Measurements from ENCODE around the gene TRIO.

The TRIO gene

DNA sequence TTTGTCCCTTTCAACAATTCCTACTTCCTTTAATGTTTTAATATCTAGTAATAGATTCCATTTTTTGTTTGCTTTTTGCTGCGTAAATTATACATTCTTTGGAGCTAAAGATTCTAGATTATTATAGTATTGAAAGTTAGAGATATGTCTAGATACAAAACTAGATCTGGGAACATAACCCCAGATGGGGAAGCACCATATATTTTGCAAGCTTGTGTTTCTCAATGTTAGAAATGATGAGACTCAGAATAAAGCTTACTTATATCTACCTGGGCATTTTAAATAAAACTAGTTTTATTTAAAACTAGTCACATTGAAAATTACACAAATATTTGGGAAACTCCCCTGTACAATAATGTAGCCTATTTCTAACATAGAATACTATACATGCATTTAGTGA lies 32.2 kb downstream of the TRIO start:
- no peaks in the 10 kb centered on the region for H3K27me3 ChIP-seq (ENCODE audit: control insufficient read depth in 3 of 3, insufficient read depth in 3 of 3, low read depth in 1 of 3, low read length in 3 of 3)
- H2AK5ac ChIP-seq (ENCODE audit: low read depth, low read length): no peak overlapping the region
- peaks cover 28 to 34% of the 10 kb centered on the region in 2 donors for H3K4me1 ChIP-seq (ENCODE audit: control insufficient read depth in 2 of 2, insufficient read depth in 1 of 2, low read depth in 1 of 2, low read length in 2 of 2)
- no peak overlapping the region for H3K27ac ChIP-seq (replicated peaks; ENCODE audit: low read length)
- no CpG with 5 or more reads among the region's 1 CpG for WGBS, 2 donors (ENCODE audit: extremely low coverage in 2 of 2, insufficient read length in 2 of 2, insufficient replicate concordance in 1 of 2)
- no peak overlapping the region for H3K18ac ChIP-seq (ENCODE audit: low read length)
- H2AFZ ChIP-seq (ENCODE audit: low read length): no peak overlapping the region
- no peak overlapping the region for H3K4me2 ChIP-seq (ENCODE audit: insufficient read depth, low read length, poor library complexity, severe bottlenecking)
- H3K14ac ChIP-seq (ENCODE audit: low read length): no peak overlapping the region
- DNase-seq (ENCODE audit: low spot score): no peak
- no peak overlapping the region for H3K23ac ChIP-seq (ENCODE audit: low read depth, low read length, poor library complexity)
- H2BK120ac ChIP-seq (ENCODE audit: low read depth, low read length): no peak overlapping the region
- no peak overlapping the region for H3K4me3 ChIP-seq (ENCODE audit: low read length in 2 of 2)
- no peaks in the 10 kb centered on the region for H3K9me3 ChIP-seq (replicated peaks in 1 of 2; ENCODE audit: control insufficient read depth in 2 of 2, insufficient read depth in 1 of 2, low read depth in 1 of 2, low read length in 2 of 2)
- no peak overlapping the region for H2BK15ac ChIP-seq (ENCODE audit: low read length)
- H3K9ac ChIP-seq (ENCODE audit: low read depth, low read length, poor library complexity): no peak overlapping the region
- H4K91ac ChIP-seq (ENCODE audit: low read depth, low read length, poor library complexity): no peak overlapping the region
- H2BK5ac ChIP-seq (ENCODE audit: low read length): no peak overlapping the region
- no peak overlapping the region for H2BK12ac ChIP-seq (ENCODE audit: low read length)
- no peak overlapping the region for H3K4ac ChIP-seq (ENCODE audit: low read length)
- H3K79me1 ChIP-seq (ENCODE audit: low read depth, low read length): no peaks in the 10 kb centered on the region
- H3K36me3 ChIP-seq (replicated peaks in 1 of 2; ENCODE audit: control insufficient read depth in 2 of 2, insufficient read depth in 2 of 2, low read length in 2 of 2): no peaks in the 10 kb centered on the region
- no peak overlapping the region for H4K8ac ChIP-seq (ENCODE audit: low read depth, low read length)

GRCh38 chr5:14176888-14177287 lies 33.7 kb downstream of the TRIO start:
- no peaks in the 10 kb centered on the region for H3K36me3 ChIP-seq (replicated peaks in 1 of 2; ENCODE audit: control insufficient read depth in 2 of 2, insufficient read depth in 2 of 2, low read length in 2 of 2)
- no peak for DNase-seq (ENCODE audit: low spot score)
- H4K91ac ChIP-seq (ENCODE audit: low read depth, low read length, poor library complexity): no peak overlapping the region
- H2AFZ ChIP-seq (ENCODE audit: low read length): no peak overlapping the region
- no peak overlapping the region for H2AK5ac ChIP-seq (ENCODE audit: low read depth, low read length)
- H2BK15ac ChIP-seq (ENCODE audit: low read length): no peak overlapping the region
- no peak overlapping the region for H3K4ac ChIP-seq (ENCODE audit: low read length)
- no peak overlapping the region for H2BK12ac ChIP-seq (ENCODE audit: low read length)
- H3K4me3 ChIP-seq (ENCODE audit: low read length in 2 of 2): no peak overlapping the region
- H2BK120ac ChIP-seq (ENCODE audit: low read depth, low read length): no peak overlapping the region
- no peaks in the 10 kb centered on the region for H3K27me3 ChIP-seq (ENCODE audit: control insufficient read depth in 3 of 3, insufficient read depth in 3 of 3, low read depth in 1 of 3, low read length in 3 of 3)
- H3K27ac ChIP-seq (replicated peaks; ENCODE audit: low read length): no peak overlapping the region
- H3K79me1 ChIP-seq (ENCODE audit: low read depth, low read length): peaks cover 2% of the 10 kb centered on the region
- no peak overlapping the region for H3K4me2 ChIP-seq (ENCODE audit: insufficient read depth, low read length, poor library complexity, severe bottlenecking)
- no peak overlapping the region for H3K9ac ChIP-seq (ENCODE audit: low read depth, low read length, poor library complexity)
- no peak overlapping the region for H2BK5ac ChIP-seq (ENCODE audit: low read length)
- no peak overlapping the region for H3K18ac ChIP-seq (ENCODE audit: low read length)
- H3K4me1 ChIP-seq (ENCODE audit: control insufficient read depth in 2 of 2, insufficient read depth in 1 of 2, low read depth in 1 of 2, low read length in 2 of 2): peaks cover 28 to 30% of the 10 kb centered on the region in 2 donors
- no peak overlapping the region for H3K23ac ChIP-seq (ENCODE audit: low read depth, low read length, poor library complexity)
- H4K8ac ChIP-seq (ENCODE audit: low read depth, low read length): no peak overlapping the region
- no peaks in the 10 kb centered on the region for H3K9me3 ChIP-seq (replicated peaks in 1 of 2; ENCODE audit: control insufficient read depth in 2 of 2, insufficient read depth in 1 of 2, low read depth in 1 of 2, low read length in 2 of 2)
- no CpG with 5 or more reads among the region's 2 CpGs for WGBS, 2 donors (ENCODE audit: extremely low coverage in 2 of 2, insufficient read length in 2 of 2, insufficient replicate concordance in 1 of 2)
- H3K14ac ChIP-seq (ENCODE audit: low read length): no peak overlapping the region

DNA sequence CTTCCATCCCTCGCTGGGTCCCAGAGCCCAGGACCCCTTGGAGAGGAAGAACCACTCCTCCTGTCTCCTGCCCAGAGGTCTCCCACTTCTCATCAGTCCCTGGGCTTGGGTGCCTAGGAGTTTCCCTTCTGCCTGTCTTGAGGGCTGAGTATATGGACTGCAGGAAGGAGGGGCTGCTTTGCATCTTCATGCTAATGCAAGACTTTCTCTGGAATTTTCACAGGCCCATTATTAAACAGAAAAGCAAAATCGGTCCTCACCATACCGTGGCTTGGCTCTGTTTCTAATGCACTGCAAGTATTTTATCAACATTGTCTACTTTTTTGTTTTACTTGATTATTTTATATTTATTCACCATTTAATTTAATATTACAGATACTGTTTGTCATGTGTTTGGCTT lies 34.5 kb downstream of the TRIO start:
- no peak overlapping the region for H2AFZ ChIP-seq (ENCODE audit: low read length)
- H3K9ac ChIP-seq (ENCODE audit: low read depth, low read length, poor library complexity): no peak overlapping the region
- no peak overlapping the region for H4K8ac ChIP-seq (ENCODE audit: low read depth, low read length)
- no peaks in the 10 kb centered on the region for H3K36me3 ChIP-seq (replicated peaks in 1 of 2; ENCODE audit: control insufficient read depth in 2 of 2, insufficient read depth in 2 of 2, low read length in 2 of 2)
- no peak for DNase-seq (ENCODE audit: low spot score)
- no peak overlapping the region for H3K18ac ChIP-seq (ENCODE audit: low read length)
- no peak overlapping the region for H2AK5ac ChIP-seq (ENCODE audit: low read depth, low read length)
- H3K9me3 ChIP-seq (replicated peaks in 1 of 2; ENCODE audit: control insufficient read depth in 2 of 2, insufficient read depth in 1 of 2, low read depth in 1 of 2, low read length in 2 of 2): no peaks in the 10 kb centered on the region
- H3K79me1 ChIP-seq (ENCODE audit: low read depth, low read length): peaks cover 2% of the 10 kb centered on the region
- H3K27me3 ChIP-seq (ENCODE audit: control insufficient read depth in 3 of 3, insufficient read depth in 3 of 3, low read depth in 1 of 3, low read length in 3 of 3): no peaks in the 10 kb centered on the region
- no peak overlapping the region for H2BK12ac ChIP-seq (ENCODE audit: low read length)
- no peak overlapping the region for H3K23ac ChIP-seq (ENCODE audit: low read depth, low read length, poor library complexity)
- H2BK15ac ChIP-seq (ENCODE audit: low read length): no peak overlapping the region
- no CpG with 5 or more reads among the region's 3 CpGs for WGBS, 2 donors (ENCODE audit: extremely low coverage in 2 of 2, insufficient read length in 2 of 2, insufficient replicate concordance in 1 of 2)
- H3K27ac ChIP-seq (replicated peaks; ENCODE audit: low read length): no peak overlapping the region
- no peak overlapping the region for H3K4me2 ChIP-seq (ENCODE audit: insufficient read depth, low read length, poor library complexity, severe bottlenecking)
- no peak overlapping the region for H4K91ac ChIP-seq (ENCODE audit: low read depth, low read length, poor library complexity)
- H2BK5ac ChIP-seq (ENCODE audit: low read length): no peak overlapping the region
- no peak overlapping the region for H3K14ac ChIP-seq (ENCODE audit: low read length)
- no peak overlapping the region for H3K4ac ChIP-seq (ENCODE audit: low read length)
- H3K4me3 ChIP-seq (ENCODE audit: low read length in 2 of 2): no peak overlapping the region
- H2BK120ac ChIP-seq (ENCODE audit: low read depth, low read length): no peak overlapping the region
- peaks cover 23 to 26% of the 10 kb centered on the region in 2 donors for H3K4me1 ChIP-seq (ENCODE audit: control insufficient read depth in 2 of 2, insufficient read depth in 1 of 2, low read depth in 1 of 2, low read length in 2 of 2)

- Histone ChIP-seq H3K27ac (replicated peaks; ENCODE audit: low read length) (no peak overlapping the region), H3K79me1 (ENCODE audit: low read depth, low read length) (peaks cover 2% of the 10 kb centered on the region), H3K23ac (ENCODE audit: low read depth, low read length, poor library complexity) (no peak overlapping the region), H2BK15ac (ENCODE audit: low read length) (no peak overlapping the region), H2BK5ac (ENCODE audit: low read length) (no peak overlapping the region), H3K18ac (ENCODE audit: low read length) (no peak overlapping the region), H3K4ac (ENCODE audit: low read length) (no peak overlapping the region), H2BK120ac (ENCODE audit: low read depth, low read length) (no peak overlapping the region), H3K4me3 (ENCODE audit: low read length in 2 of 2) (no peak overlapping the region), H3K4me2 (ENCODE audit: insufficient read depth, low read length, poor library complexity, severe bottlenecking) (no peak overlapping the region), H2AFZ (ENCODE audit: low read length) (no peak overlapping the region), H2AK5ac (ENCODE audit: low read depth, low read length) (no peak overlapping the region), H3K9ac (ENCODE audit: low read depth, low read length, poor library complexity) (no peak overlapping the region), H4K8ac (ENCODE audit: low read depth, low read length) (no peak overlapping the region), H3K4me1 (ENCODE audit: control insufficient read depth in 2 of 2, insufficient read depth in 1 of 2, low read depth in 1 of 2, low read length in 2 of 2) (peaks cover 26 to 28% of the 10 kb centered on the region in 2 donors), H4K91ac (ENCODE audit: low read depth, low read length, poor library complexity) (no peak overlapping the region), H3K14ac (ENCODE audit: low read length) (no peak overlapping the region), H3K9me3 (replicated peaks in 1 of 2; ENCODE audit: control insufficient read depth in 2 of 2, insufficient read depth in 1 of 2, low read depth in 1 of 2, low read length in 2 of 2) (no peaks in the 10 kb centered on the region), H2BK12ac (ENCODE audit: low read length) (no peak overlapping the region), H3K27me3 (ENCODE audit: control insufficient read depth in 3 of 3, insufficient read depth in 3 of 3, low read depth in 1 of 3, low read length in 3 of 3) (no peaks in the 10 kb centered on the region), H3K36me3 (replicated peaks in 1 of 2; ENCODE audit: control insufficient read depth in 2 of 2, insufficient read depth in 2 of 2, low read length in 2 of 2) (no peaks in the 10 kb centered on the region)
- no peak for DNase-seq (ENCODE audit: low spot score)
- WGBS, 2 donors (ENCODE audit: extremely low coverage in 2 of 2, insufficient read length in 2 of 2, insufficient replicate concordance in 1 of 2): no CpG with 5 or more reads among the region's 4 CpGs
Observed at GRCh38 chr5:14178091-14178490, 34.9 kb downstream of the TRIO start.

Measured in neuronal stem cell (in vitro differentiated cells).